ENCODE measurements around the gene DCHS2. TPM values are rescaled to one million over a fixed set of nuclear protein-coding genes. Genes with fewer than 3 reads are reported as not detected.

Gene DCHS2
- total RNA-seq, 2 experiments from 2014 or later, result not detected

Other genes starting within 250 kb of the DCHS2 start
- 10 to 100 TPM; 77.5 to 79.5 TPM for gene PLRG1, start 58.6 kb upstream of the DCHS2 start, total RNA-seq
- gene FGB, start 71.2 kb upstream of the DCHS2 start, total RNA-seq, result not detected
- gene FGA, start 98.9 kb upstream of the DCHS2 start, total RNA-seq, result not detected
- not detected for gene FGG, start 120.9 kb upstream of the DCHS2 start, total RNA-seq